HL-60 (cell line): ENCODE results near the gene CRYBG2.

Experiments
- DNase-seq, 2 experiments: peaks; one replicate each; pipeline ENCODE4 v3.0.0-alpha.2; 2010 to 2020; ENCODE audit warnings: low read depth in 1 of 2, low spot score in 1 of 2
- H3K27ac ChIP-seq: fragments of 250-450 bp; sonication (Bioruptor Pico); replicated peaks from 2 replicates; pipeline ENCODE4 v1.5.1; 2020; ENCODE audit warnings: mild to moderate bottlenecking, moderate library complexity
- H3K27me3 ChIP-seq: fragments of 250-450 bp; sonication (Bioruptor Pico); 2 replicates; pipeline ENCODE4 v1.5.1; 2021; ENCODE audit warnings: mild to moderate bottlenecking, moderate library complexity; ENCODE audit not compliant: insufficient read depth, poor library complexity, severe bottlenecking
- H3K4me3 ChIP-seq: replicated peaks from 2 replicates; pipeline ENCODE4 v1.5.1; 2011; ENCODE audit warnings: mild to moderate bottlenecking, control low read depth, low read length; ENCODE audit not compliant: insufficient read depth
- GABPA ChIP-seq: IDR thresholded peaks from 2 replicates; pipeline ENCODE4 v1.6.1; 2012; ENCODE audit warnings: low read depth
- POLR2AphosphoS5 ChIP-seq: IDR thresholded peaks from 2 replicates; pipeline ENCODE4 v1.6.1; 2012; ENCODE audit warnings: low read depth
- SPI1 ChIP-seq: IDR thresholded peaks from 2 replicates; pipeline ENCODE4 v1.6.1; 2012; ENCODE audit warnings: low read depth, mild to moderate bottlenecking, borderline replicate concordance
- long read RNA-seq: library from polyadenylated mRNA; unstranded; transcript quantifications from one replicate; pipeline ENCODE4 v2.0.0, GENCODE V29; 2020
- TF ChIP-seq, protein P1 (sequence below): IDR thresholded peaks from one replicate; pipeline ENCODE4 v1.5.1; 2011; ENCODE audit warnings: low read length, control low read depth, inconsistent platforms; ENCODE audit not compliant: insufficient read depth
- TF ChIP-seq, protein P2 (sequence below): IDR thresholded peaks from 2 replicates; pipeline ENCODE4 v1.6.1; 2012; ENCODE audit warnings: low read depth; ENCODE audit not compliant: insufficient replicate concordance

Gene CRYBG2, protein sequence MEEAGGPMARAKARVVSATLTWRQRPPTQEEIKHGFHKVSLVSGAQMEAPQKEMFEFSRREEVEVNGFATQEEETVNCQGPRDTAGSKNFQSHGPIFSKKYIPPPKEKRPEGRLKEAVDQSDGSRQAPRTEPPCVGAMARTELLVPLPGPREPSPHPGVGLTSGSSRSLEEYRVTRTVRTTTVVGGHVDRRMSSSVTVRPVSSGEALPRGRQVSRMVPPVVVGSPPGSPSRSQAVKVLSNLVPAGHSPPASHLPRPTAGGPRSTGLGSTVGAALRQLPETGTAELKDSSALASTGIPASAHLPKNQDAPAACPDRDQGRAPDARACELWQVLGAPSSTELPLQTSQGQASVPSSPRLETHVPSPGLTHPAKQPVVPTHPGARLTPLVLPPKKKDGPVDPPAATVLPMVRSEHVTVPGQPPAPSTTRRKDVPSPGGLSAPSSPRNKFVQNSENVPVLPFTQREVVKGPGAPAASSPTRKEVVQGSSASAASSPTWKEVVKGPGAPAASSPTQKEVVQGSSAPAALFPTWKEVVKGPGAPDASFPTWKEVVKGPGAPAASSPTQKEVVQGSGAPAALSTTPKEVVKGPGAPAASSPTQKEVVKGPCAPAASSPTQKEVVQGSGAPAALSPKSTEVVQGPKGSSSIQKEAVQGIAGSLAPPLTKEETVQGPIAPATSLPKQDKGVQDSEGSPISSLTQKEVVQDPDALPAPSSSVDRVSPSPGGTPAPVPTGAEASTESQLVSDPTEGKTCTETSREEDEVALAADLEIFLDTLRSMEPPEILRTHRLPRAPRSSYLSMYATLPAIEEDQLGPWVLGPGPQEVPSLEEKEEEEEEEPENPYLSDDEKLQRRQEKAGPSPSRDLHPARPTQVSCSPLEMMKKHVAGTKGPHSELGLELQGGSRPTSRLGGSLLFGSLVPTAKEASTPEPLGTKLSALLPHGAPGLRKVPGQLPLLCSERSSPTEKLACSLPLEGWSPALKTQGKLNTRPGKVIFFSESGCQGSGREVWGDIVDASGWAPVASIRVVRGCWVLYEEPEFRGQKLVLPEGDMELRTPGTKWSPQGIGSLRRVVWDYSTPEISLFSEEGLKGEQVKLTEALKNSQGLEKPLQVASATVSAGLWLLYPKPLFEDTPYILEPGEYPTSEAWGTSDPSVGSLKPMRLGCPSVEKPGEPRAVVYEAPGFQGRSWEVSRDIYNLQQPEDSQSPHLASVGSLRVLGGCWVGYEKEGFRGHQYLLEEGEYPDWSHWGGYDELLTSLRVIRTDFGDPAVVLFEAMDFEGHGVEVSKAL (N-terminal part only)
- long read RNA-seq: 0 reads

GRCh38 chr1:26353976-26354820 is at the start of gene CRYBG2:
Gene CRYBG2, minus strand, starts transcription at chr1:26354130. Its CDS starts 7,473 bp downstream, at chr1:26346657.
- no peak within 1 kb of the TSS for H3K4me3 ChIP-seq
- no peak for DNase-seq

GRCh38 chr1:26403656-26404055 is 49.7 kb upstream of the CRYBG2 start:
- DNase-seq: no peak
- Histone ChIP-seq H3K27ac (no peak overlapping the region), H3K27me3 (peaks cover 2% of the 10 kb centered on the region), H3K4me3 (no peak overlapping the region)
- TF ChIP-seq SPI1 (no peak), POLR2AphosphoS5 (no peak), GABPA (no peak)
- TF ChIP-seq, protein P1, sequence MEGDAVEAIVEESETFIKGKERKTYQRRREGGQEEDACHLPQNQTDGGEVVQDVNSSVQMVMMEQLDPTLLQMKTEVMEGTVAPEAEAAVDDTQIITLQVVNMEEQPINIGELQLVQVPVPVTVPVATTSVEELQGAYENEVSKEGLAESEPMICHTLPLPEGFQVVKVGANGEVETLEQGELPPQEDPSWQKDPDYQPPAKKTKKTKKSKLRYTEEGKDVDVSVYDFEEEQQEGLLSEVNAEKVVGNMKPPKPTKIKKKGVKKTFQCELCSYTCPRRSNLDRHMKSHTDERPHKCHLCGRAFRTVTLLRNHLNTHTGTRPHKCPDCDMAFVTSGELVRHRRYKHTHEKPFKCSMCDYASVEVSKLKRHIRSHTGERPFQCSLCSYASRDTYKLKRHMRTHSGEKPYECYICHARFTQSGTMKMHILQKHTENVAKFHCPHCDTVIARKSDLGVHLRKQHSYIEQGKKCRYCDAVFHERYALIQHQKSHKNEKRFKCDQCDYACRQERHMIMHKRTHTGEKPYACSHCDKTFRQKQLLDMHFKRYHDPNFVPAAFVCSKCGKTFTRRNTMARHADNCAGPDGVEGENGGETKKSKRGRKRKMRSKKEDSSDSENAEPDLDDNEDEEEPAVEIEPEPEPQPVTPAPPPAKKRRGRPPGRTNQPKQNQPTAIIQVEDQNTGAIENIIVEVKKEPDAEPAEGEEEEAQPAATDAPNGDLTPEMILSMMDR: no peak
- TF ChIP-seq, protein P2, sequence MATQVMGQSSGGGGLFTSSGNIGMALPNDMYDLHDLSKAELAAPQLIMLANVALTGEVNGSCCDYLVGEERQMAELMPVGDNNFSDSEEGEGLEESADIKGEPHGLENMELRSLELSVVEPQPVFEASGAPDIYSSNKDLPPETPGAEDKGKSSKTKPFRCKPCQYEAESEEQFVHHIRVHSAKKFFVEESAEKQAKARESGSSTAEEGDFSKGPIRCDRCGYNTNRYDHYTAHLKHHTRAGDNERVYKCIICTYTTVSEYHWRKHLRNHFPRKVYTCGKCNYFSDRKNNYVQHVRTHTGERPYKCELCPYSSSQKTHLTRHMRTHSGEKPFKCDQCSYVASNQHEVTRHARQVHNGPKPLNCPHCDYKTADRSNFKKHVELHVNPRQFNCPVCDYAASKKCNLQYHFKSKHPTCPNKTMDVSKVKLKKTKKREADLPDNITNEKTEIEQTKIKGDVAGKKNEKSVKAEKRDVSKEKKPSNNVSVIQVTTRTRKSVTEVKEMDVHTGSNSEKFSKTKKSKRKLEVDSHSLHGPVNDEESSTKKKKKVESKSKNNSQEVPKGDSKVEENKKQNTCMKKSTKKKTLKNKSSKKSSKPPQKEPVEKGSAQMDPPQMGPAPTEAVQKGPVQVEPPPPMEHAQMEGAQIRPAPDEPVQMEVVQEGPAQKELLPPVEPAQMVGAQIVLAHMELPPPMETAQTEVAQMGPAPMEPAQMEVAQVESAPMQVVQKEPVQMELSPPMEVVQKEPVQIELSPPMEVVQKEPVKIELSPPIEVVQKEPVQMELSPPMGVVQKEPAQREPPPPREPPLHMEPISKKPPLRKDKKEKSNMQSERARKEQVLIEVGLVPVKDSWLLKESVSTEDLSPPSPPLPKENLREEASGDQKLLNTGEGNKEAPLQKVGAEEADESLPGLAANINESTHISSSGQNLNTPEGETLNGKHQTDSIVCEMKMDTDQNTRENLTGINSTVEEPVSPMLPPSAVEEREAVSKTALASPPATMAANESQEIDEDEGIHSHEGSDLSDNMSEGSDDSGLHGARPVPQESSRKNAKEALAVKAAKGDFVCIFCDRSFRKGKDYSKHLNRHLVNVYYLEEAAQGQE: no peak

More at GRCh38 chr1:26353976-26354820, at the start of gene CRYBG2:
- no peaks in the 10 kb centered on the region for H3K27me3 ChIP-seq
- TF ChIP-seq POLR2AphosphoS5 (no peak), GABPA (no peak), SPI1 (no peak)
- TF ChIP-seq, protein P1: no peak
- TF ChIP-seq, protein P2: no peak
- no peak within 1 kb of the TSS for H3K27ac ChIP-seq

GRCh38 chr1:26401891-26402290 is 48.0 kb upstream of the CRYBG2 start:
- DNase-seq: no peak
- TF ChIP-seq, protein P2: no peak
- TF ChIP-seq, protein P1: no peak
- no peak for TF ChIP-seq GABPA
- TF ChIP-seq SPI1: no peak
- Histone ChIP-seq H3K4me3 (no peak overlapping the region), H3K27me3 (peaks cover 2% of the 10 kb centered on the region), H3K27ac (no peak overlapping the region)
